CD14-positive monocyte (primary cell): Measurements from ENCODE around the gene ARHGEF3. TPM values are rescaled to one million over a fixed set of nuclear protein-coding genes. Genes with fewer than 3 reads are reported as not detected.

Experiments
- DNase-seq, 3 donors: peaks; one replicate each; pipeline ENCODE4 v3.0.0-alpha.2; 2011 to 2022
- H2AFZ ChIP-seq: 2 replicates; pipeline ENCODE4 v1.6.0; 2012; ENCODE audit warnings: mild to moderate bottlenecking, low read depth, low read length, inconsistent platforms; ENCODE audit not compliant: insufficient read depth, poor library complexity, severe bottlenecking
- H3K27ac ChIP-seq, 2 donors: 1 replicate in 1 of 2; 2 replicates in 1 of 2; pipeline ENCODE4 v1.5.1; 2012 to 2013; ENCODE audit warnings: low read length in 2 of 2, control low read depth in 1 of 2, inconsistent platforms in 1 of 2, low read depth in 1 of 2, mild to moderate bottlenecking in 1 of 2
- H3K27me3 ChIP-seq, 2 donors: one replicate each; pipeline versions ENCODE4 v1.6.0 to v1.6.1; 2011 to 2013; ENCODE audit warnings: low read length in 2 of 2; ENCODE audit not compliant: control insufficient read depth in 2 of 2, insufficient read depth in 2 of 2
- H3K36me3 ChIP-seq, 2 donors: replicated peaks in 1 of 2; 1 replicate in 1 of 2; 2 replicates in 1 of 2; pipeline versions ENCODE4 v1.5.1 to v1.6.1; 2012 to 2013; ENCODE audit warnings: low read length in 2 of 2, control low read depth in 1 of 2, inconsistent platforms in 1 of 2, mild to moderate bottlenecking in 1 of 2; ENCODE audit not compliant: insufficient read depth in 2 of 2, control insufficient read depth in 1 of 2
- H3K4me1 ChIP-seq, 2 donors: 1 replicate in 1 of 2; 2 replicates in 1 of 2; pipeline versions ENCODE4 v1.5.1 to v1.6.1; 2012 to 2013; ENCODE audit warnings: low read length in 2 of 2, control low read depth in 1 of 2, inconsistent platforms in 1 of 2, mild to moderate bottlenecking in 1 of 2, moderate library complexity in 1 of 2; ENCODE audit not compliant: insufficient read depth in 2 of 2, control insufficient read depth in 1 of 2
- H3K4me2 ChIP-seq: replicated peaks from 2 replicates; pipeline ENCODE3; 2012; ENCODE audit warnings: low read length, moderate library complexity, mild to moderate bottlenecking; ENCODE audit not compliant: poor library complexity, severe bottlenecking; ENCODE audit errors: extremely low read depth
- H3K4me3 ChIP-seq, 3 experiments: fragments of 200-600 bp in 1 of 3; sonication (generic) in 1 of 3; replicated peaks in 1 of 3; 1 replicate in 2 of 3; 2 replicates in 1 of 3; pipeline ENCODE4 v1.5.1; 2011 to 2013; ENCODE audit warnings: low read length in 3 of 3, mild to moderate bottlenecking in 3 of 3, control low read depth in 2 of 3, low read depth in 2 of 3, inconsistent platforms in 1 of 3, moderate library complexity in 1 of 3
- H3K79me2 ChIP-seq: 2 replicates; pipeline ENCODE4 v1.6.0; 2012; ENCODE audit warnings: mild to moderate bottlenecking, control low read depth, inconsistent platforms, low read length, moderate library complexity; ENCODE audit not compliant: insufficient read depth
- H3K9ac ChIP-seq: 2 replicates; pipeline ENCODE4 v1.6.0; 2017; ENCODE audit warnings: low read length, mild to moderate bottlenecking; ENCODE audit not compliant: insufficient read depth, poor library complexity, severe bottlenecking
- H3K9me3 ChIP-seq, 2 donors: replicated peaks in 1 of 2; 1 replicate in 1 of 2; 2 replicates in 1 of 2; pipeline versions ENCODE4 v1.5.1 to v1.6.1; 2012 to 2013; ENCODE audit warnings: low read length in 2 of 2, control low read depth in 1 of 2; ENCODE audit not compliant: control insufficient read depth in 1 of 2, insufficient read depth in 1 of 2
- H4K20me1 ChIP-seq: 2 replicates; pipeline ENCODE4 v1.6.0; 2012; ENCODE audit warnings: mild to moderate bottlenecking, low read length, control low read depth, moderate library complexity; ENCODE audit not compliant: insufficient read depth
- H3K27ac Mint-ChIP-seq, 7 donors: one replicate each; pipeline ENCODE4 v1.8.0; 2020; ENCODE audit warnings: mild to moderate bottlenecking in 7 of 7, mixed read lengths in 7 of 7, moderate library complexity in 6 of 7, inconsistent platforms in 2 of 7
- H3K27me3 Mint-ChIP-seq, 3 donors: one replicate each; pipeline ENCODE4 v1.8.0; 2021 to 2022; ENCODE audit warnings: low read depth in 3 of 3, mild to moderate bottlenecking in 3 of 3, mixed read lengths in 3 of 3, moderate library complexity in 3 of 3, inconsistent platforms in 1 of 3
- H3K36me3 Mint-ChIP-seq, 2 donors: one replicate each; pipeline ENCODE4 v1.8.0; 2020; ENCODE audit warnings: mixed read lengths in 2 of 2, inconsistent platforms in 1 of 2, mild to moderate bottlenecking in 1 of 2
- H3K4me1 Mint-ChIP-seq: one replicate; pipeline ENCODE4 v1.8.0; 2020; ENCODE audit warnings: mild to moderate bottlenecking, mixed read lengths
- H3K4me3 Mint-ChIP-seq, 2 donors: one replicate each; pipeline ENCODE4 v1.8.0; 2020; ENCODE audit warnings: mild to moderate bottlenecking in 2 of 2, mixed read lengths in 2 of 2, moderate library complexity in 1 of 2
- H3K9me3 Mint-ChIP-seq, 7 donors: one replicate each; pipeline ENCODE4 v1.8.0; 2020 to 2022; ENCODE audit warnings: mixed read lengths in 7 of 7, mild to moderate bottlenecking in 6 of 7, moderate library complexity in 6 of 7, inconsistent platforms in 2 of 7
- WGBS: methylation state at CpG from one replicate; pipeline ENCODE4 v1.1.5; 2013; ENCODE audit warnings: missing lambda C conversion rate; ENCODE audit not compliant: insufficient coverage; 5-methylcytosine and 5-hydroxymethylcytosine counted together
- intact Hi-C, 2 donors: fragments of 100-400 bp; cut with micrococcal nuclease; formaldehyde crosslinking; loops; one replicate each; pipeline versions ENCODE4 v1.15.0 to v1.15.1; 2023
- polyA plus RNA-seq, 3 donors: library from polyadenylated mRNA; depleted of rRNA in 1 of 3; unstranded in 2 of 3; stranded (reverse) in 1 of 3; fragments of 300-500 nt in 2 of 3; fragments of >200 nt in 1 of 3; fragmentation: Illumina TruSeq in 2 of 3; gene quantifications; 1 replicate in 2 of 3; 2 replicates in 1 of 3; pipeline ENCODE4 v1.2.3, GENCODE V29; 2012 to 2021
- TF ChIP-seq, protein P1 (sequence below): fragments of 200-600 bp; IDR thresholded peaks from one replicate; pipeline ENCODE4 v1.8.0; 2022; ENCODE audit warnings: antibody characterized with exemption, mild to moderate bottlenecking

The ARHGEF3 gene
- polyA plus RNA-seq, 3 donors = 22.6 to 29.5 (median 26.5) TPM

DNA sequence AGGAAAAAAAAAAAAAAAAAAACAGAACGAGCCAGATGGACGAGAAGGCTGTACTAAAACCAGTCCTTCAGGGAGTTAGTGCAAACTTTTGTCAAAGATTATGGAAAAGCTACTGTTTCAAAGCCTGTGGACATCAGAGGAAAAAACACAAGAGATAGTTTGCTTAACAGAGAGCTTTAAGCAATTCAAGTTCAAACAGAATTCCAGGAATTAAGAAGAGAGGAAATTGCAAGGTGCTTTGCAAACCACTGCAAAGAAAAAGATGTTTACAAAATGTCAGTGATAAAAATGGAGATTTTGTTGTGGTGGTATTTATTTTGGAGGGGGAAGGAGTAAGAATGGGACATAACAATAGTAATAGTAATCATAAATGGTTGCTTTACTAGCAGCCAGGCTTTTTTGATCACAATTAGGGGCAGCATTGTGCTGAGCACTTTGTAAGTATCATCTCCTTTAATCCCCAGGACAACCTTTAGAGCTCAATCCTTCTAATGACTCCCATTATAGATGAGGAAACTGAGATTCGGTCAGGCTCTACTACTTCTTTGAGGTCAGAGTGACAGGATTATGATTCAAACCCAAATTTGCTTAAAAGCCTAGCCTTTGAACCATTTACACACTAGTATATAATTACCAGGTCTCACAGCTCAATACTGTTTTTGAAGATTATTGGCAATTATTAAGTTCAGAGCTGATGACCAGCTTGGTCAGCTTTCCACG is 22.4 kb upstream of the ARHGEF3 start:
- peaks cover 16% of the 10 kb centered on the region for H3K4me1 Mint-ChIP-seq
- intact Hi-C loops = no loop called here
- no peaks in the 10 kb centered on the region for H3K36me3 Mint-ChIP-seq
- no peak overlapping the region for H3K27ac ChIP-seq
- H2AFZ ChIP-seq = no peak overlapping the region
- H3K9ac ChIP-seq = no peak overlapping the region
- H4K20me1 ChIP-seq = no peaks in the 10 kb centered on the region
- 33% methylated on average over 1 of the region's 4 CpGs for WGBS
- H3K4me1 ChIP-seq = peaks cover 5 to 13% of the 10 kb centered on the region in 2 donors
- H3K4me2 ChIP-seq = no peak overlapping the region
- H3K27me3 Mint-ChIP-seq = peaks cover 4 to 8% (median 7%) of the 10 kb centered on the region in 3 donors
- H3K9me3 Mint-ChIP-seq = peaks cover 0 to 2% (median 0%) of the 10 kb centered on the region in 7 donors
- no peak overlapping the region for H3K4me3 ChIP-seq
- H3K27me3 ChIP-seq = peaks cover 2 to 4% of the 10 kb centered on the region in 2 donors
- DNase-seq = no peak
- H3K27ac Mint-ChIP-seq = no peak overlapping the region
- no peaks in the 10 kb centered on the region for H3K79me2 ChIP-seq
- H3K9me3 ChIP-seq = no peaks in the 10 kb centered on the region
- H3K36me3 ChIP-seq = no peaks in the 10 kb centered on the region
- TF ChIP-seq, protein P1, sequence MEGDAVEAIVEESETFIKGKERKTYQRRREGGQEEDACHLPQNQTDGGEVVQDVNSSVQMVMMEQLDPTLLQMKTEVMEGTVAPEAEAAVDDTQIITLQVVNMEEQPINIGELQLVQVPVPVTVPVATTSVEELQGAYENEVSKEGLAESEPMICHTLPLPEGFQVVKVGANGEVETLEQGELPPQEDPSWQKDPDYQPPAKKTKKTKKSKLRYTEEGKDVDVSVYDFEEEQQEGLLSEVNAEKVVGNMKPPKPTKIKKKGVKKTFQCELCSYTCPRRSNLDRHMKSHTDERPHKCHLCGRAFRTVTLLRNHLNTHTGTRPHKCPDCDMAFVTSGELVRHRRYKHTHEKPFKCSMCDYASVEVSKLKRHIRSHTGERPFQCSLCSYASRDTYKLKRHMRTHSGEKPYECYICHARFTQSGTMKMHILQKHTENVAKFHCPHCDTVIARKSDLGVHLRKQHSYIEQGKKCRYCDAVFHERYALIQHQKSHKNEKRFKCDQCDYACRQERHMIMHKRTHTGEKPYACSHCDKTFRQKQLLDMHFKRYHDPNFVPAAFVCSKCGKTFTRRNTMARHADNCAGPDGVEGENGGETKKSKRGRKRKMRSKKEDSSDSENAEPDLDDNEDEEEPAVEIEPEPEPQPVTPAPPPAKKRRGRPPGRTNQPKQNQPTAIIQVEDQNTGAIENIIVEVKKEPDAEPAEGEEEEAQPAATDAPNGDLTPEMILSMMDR = no peak
- no peak overlapping the region for H3K4me3 Mint-ChIP-seq

DNA sequence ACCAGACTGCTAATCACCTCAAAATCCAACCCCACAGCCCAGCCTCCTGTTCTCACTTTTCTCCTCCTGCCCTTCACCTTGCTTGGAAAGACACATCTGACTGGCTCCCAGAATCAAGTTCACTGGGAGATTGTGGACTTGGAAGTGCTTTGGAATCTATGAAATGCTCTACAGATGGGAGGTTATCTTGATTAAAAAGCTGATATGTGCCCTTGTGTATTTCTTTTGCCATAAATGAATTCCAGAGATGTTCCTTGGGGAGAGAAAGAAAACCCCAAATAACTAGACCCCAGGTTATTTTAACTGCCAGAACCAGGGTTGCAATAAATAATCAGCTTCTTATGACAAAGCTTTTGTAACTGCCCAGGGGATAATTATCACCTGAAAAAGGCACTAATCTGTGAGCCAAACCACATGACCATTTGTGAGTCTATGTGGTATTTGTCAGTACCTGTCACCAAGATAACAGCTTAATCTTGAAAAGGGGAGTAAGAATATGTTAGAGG is 21.7 kb upstream of the ARHGEF3 start:
- H3K4me3 ChIP-seq = no peak overlapping the region
- no peaks in the 10 kb centered on the region for H3K36me3 Mint-ChIP-seq
- no peak overlapping the region for H3K4me3 Mint-ChIP-seq
- no peak overlapping the region for H2AFZ ChIP-seq
- no peak overlapping the region for H3K27ac Mint-ChIP-seq
- no peaks in the 10 kb centered on the region for H3K79me2 ChIP-seq
- H3K36me3 ChIP-seq = no peaks in the 10 kb centered on the region
- peaks cover 16% of the 10 kb centered on the region for H3K4me1 Mint-ChIP-seq
- TF ChIP-seq, protein P1 = no peak
- H3K9ac ChIP-seq = no peak overlapping the region
- no peaks in the 10 kb centered on the region for H4K20me1 ChIP-seq
- H3K27me3 ChIP-seq = peaks cover 2 to 4% of the 10 kb centered on the region in 2 donors
- peaks cover 4 to 8% (median 6%) of the 10 kb centered on the region in 3 donors for H3K27me3 Mint-ChIP-seq
- peaks cover 5 to 13% of the 10 kb centered on the region in 2 donors for H3K4me1 ChIP-seq
- H3K9me3 Mint-ChIP-seq = peaks cover 0 to 2% (median 0%) of the 10 kb centered on the region in 7 donors
- DNase-seq = no peak
- no peaks in the 10 kb centered on the region for H3K9me3 ChIP-seq
- intact Hi-C loops = no loop called here
- no peak overlapping the region for H3K27ac ChIP-seq
- no peak overlapping the region for H3K4me2 ChIP-seq
